ENCODE data around the gene HOXB6.

The HOXB6 gene

DNA sequence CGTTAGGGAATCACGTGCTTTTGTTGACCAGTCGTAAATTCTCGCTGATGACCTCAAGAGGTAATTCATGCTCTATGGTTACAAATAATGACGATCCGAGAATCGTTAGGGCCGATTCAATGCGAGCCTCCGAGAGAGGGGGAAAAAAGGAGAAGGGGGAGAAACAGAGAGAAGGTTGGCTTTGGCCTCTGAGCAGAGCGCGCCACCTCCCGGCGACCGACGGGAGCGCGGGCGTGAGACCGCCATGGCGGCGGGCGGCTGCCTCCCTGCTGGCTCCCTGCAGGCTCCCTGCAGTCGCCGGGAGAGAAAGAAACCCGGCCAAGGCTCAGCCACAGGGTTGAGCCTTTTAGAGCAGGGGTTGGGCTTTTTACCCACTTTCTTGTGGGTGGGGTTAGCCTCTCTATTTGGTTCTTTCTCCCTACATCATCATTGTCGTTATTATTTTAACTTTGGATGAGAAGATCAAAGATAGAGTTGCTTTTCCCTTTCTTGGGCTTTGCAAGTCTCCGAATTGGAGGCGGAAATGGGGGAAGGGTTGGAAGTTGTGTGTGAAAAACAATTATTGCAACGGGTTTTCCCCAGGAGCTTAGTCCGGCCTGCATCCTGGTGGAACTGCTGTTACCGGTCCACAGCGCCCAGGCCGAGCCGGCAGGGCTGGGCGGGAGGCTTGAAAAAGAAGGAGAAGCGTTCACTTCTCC, 10.8 kb downstream of the HOXB6 start:
- peak; percentile 96 for DNase-seq (ENCODE audit: low spot score)

- DNase-seq (ENCODE audit: low spot score) = no peak
Measured at GRCh38 chr17:48593126-48593829, 11.5 kb downstream of the HOXB6 start, which contains the start of gene HOXB5. Gene HOXB5 (minus strand): TSS chr17:48593779. CDS start chr17:48593682, 97 bp downstream.

DNA sequence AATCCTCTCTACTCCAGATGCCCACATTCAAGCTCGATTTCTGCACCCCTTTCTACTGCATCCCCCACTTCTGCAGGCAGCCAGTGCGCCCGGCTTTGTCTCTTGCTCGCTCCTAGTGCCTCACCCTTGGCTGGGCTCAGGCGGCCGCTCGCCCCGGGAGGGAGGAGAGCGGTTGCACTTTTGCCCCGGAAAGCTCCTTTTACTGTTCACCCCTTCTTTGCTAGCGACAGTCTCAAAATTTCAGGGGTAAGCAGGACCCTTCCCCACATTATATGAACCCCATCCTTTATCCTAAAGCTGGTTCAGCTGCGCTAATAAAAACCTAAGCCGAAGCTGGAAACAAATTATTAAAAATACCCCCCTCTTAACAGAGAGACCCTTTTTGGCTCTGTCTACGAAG, 12.2 kb downstream of the HOXB6 start:
- DNase-seq (ENCODE audit: low spot score) = no peak

DNA sequence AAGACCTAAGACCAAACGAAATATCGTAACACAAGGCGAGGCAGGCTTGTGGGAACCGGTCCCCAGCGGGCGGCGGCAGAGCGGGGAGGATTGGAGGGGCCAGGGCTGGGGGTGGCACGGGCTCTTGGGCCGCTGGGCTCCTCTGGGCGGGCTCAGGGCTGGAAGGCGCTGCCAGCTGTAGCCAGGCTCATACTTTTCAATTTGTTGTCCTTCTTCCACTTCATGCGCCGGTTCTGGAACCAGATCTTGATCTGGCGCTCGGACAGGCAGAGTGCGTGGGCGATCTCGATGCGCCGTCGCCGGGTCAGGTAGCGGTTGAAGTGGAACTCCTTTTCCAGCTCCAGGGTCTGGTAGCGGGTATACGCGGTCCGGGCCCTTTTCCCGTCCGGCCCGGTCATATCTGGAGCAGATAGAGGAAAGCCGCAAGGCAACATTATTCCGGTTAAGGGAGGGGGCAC, 12.7 kb downstream of the HOXB6 start:
- DNase-seq (ENCODE audit: low spot score) = no peak

- no peak for DNase-seq (ENCODE audit: low spot score)
Measured at GRCh38 chr17:48591255-48592056, 13.3 kb downstream of the HOXB6 start.

- DNase-seq (ENCODE audit: low spot score) = no peak
Measured at GRCh38 chr17:48590607-48591161, 14.1 kb downstream of the HOXB6 start.

DNA sequence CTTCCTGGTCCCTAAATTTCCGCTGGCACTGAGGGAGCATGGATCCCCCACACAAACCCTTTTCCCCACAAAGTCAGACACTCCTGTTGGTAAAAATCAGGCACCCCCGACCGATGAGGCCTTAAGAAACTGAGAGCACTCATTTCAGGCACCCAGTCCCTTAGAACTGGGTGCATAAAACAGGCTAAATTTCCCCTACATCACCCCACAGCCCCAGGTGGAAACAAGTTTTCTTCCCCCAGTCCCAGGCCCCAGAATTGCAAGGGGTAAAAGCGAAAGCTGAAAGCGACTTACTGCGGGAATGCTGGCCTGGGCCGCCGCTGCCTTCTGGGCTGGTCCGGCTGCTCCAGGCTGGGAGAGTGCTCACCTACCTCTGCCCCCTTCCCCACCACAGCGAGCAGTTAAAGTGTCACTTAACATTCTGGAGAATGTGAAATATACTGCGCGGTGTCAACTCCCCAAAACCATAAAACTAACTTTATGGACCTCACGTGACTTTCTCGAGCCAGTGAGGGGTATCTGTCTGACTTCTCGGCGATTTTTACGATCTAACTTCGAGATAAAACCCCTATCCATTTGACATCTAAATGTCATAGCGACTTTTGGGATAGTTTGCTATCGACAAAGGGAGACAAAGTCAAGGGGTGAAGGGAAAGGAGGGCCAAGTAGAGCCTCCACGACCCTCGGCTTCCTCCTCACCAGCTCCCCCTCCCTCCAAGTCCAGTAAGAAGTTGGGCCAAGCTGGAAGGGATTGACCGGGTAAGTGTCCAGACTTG, 14.8 kb downstream of the HOXB6 start, which contains the start of gene HOXB3:
HOXB3 (minus strand) TSS at position 411 of the 776 bp plus-strand sequence. CDS start 37,767 bp downstream, outside the sequence.
- DNase-seq (ENCODE audit: low spot score) = no peak

DNA sequence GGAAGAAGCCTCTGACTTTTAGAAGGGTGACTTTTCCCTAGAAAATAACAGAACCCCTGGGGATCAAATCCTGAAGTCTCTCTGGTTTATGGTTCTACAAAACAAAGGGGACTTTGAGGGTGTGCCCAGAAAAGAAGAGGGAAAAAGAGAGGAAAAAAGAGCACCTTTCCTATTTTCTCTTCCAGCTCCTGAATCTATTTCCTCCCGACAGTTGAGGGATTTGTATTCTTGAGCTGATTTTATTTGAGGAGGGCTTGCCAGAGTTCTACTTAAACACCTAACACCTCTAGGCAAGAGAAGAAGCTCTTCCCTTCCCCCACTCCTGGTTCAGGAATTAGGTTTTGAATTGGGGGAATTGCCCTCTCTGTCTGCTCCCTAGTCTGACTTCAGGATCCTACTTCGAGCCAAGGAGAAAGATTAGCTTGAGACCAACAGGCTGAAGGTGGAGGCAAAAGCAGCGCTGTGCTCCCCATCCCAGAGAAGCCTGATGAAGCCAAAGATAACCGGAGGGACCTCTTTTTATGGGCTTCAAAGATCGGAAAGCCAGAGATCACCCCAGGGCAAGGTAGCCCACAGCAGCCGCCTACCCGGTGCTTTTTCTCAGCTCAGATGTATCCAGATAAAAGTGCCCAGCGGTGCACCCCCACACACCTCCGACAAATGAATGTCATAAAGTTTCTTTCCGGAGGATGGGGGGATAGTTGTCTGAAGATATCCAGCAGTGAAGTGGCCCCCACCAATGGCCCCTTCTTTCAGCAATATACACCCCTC, 15.5 kb downstream of the HOXB6 start:
- no peak for DNase-seq (ENCODE audit: low spot score)

- no peak for DNase-seq (ENCODE audit: low spot score)
Measured at GRCh38 chr17:48588528-48588927, 16.3 kb downstream of the HOXB6 start.

- no peak for DNase-seq (ENCODE audit: low spot score)
Measured at GRCh38 chr17:48588074-48588415, 16.7 kb downstream of the HOXB6 start.

DNA sequence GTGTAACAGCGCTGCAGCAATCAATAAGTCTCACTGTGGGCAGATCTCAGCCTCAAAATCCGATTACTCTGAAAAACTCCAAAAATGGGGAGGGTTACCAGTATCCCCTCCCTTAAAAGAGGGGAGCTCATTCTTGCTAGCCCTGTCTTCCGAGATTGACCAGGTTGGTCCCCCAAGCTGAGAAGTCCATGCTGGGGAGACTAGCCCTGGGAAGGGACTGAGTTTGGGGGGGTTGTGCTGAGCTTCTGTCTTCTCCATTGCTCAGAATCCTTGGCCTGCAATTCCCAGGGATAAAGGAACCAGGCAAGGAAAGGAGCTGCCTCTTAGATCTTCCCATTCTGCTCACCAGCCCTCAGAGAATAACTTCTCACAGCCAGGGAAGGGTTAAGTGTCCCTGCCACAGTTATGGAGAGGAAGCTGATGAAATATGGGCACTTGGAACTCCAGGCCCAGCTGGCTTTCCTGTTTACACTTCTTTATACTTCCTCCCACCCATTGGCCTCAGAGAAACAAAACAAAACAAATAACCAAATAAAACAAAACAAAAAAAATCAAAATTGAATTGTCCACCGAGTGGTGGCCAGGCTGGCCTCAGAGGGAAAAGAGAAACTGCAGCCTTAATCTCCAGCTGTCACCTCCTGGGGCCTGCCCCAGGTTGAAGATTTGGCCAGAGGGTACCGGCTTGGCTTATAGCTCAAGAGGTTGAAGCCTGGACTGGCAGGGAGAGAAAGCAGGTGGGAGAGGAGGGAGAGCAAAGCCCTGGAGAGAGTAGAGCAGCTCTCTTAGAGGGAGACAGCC, 17.3 kb downstream of the HOXB6 start:
- DNase-seq (ENCODE audit: low spot score) = no peak

GRCh38 chr17:48586355-48587258, 18.2 kb downstream of the HOXB6 start:
- DNase-seq (ENCODE audit: low spot score) = no peak

- DNase-seq (ENCODE audit: low spot score) = no peak
Measured at GRCh38 chr17:48584223-48584741, 20.5 kb downstream of the HOXB6 start.

- DNase-seq (ENCODE audit: low spot score) = no peak
Measured at GRCh38 chr17:48583708-48584222, 21.0 kb downstream of the HOXB6 start.

DNA sequence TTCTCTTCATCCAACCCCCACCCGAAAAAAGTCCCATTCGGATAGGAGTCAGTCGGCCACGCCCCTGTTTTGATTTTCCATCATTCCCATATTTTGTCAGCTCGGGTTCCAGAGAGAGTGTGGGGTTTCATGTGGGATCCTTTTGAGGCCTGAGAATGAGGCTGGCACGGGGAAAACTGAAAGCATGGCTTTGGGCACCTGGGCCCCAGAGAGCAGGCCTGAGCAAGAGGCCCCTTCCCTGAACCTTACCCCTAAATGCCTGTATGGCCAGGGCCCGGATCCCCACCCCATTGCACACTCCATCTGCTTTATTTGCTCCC, 22.1 kb downstream of the HOXB6 start:
- no peak for DNase-seq (ENCODE audit: low spot score)

DNA sequence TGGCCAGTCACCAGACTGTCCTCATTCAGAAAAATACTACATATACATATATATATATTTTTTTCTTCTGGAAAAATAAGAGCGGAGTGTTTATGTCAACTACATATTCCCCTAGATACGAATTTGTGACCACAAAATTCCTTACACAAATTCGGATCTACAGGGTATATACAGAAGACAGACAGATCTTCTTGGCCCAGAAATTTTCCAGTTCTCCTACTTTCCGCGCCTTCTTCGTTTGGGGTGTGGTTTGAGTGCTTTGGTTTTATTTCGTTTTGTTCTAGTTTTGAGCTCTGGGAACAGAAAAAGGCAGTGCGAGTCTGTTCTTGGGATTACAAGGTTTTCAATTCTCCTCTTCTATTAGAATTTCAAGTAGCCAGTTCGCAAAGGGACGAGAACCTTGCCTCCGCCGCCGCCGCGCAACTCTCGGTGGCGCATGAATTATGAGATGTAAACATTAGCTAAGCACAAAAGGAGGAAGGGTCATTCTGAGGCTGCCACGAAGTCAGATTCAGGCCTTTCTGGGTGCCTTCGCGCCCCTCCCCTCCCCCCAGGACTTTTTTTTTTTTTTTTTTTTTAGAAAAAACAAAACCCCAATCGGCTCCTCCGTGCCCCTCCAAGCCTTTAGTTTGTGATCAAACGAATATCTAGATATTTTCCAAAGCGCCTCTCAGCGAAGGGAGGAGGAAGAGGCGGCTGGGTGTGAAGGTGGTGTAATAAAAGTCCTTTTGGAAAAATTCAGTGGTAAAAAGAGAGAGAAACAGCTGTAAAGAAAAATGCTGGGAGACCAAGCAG, 24.8 kb downstream of the HOXB6 start:
- DNase-seq (ENCODE audit: low spot score) = no peak

DNA sequence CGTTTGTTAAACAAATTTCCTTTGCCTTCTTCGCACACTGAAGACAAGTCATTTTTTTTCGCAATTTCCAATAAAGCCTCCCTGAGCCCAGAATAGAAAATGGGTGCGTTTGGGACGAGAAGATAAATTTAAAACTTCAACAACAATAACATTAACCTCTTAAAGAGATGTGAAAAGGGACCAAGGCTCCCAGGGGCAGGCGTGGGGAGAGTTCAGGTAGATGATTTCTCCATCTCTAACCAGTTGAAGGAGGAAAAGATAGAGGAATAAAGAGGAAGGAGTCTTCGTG, 25.4 kb downstream of the HOXB6 start:
- no peak for DNase-seq (ENCODE audit: low spot score)
